ENCODE measurements around the gene COL8A1.

GRCh38 chr3:99768808-99769501 is 130.6 kb downstream of the COL8A1 start:
- TF ChIP-seq SIN3A (IDR thresholded peaks at IDR 0.05; ENCODE audit: borderline replicate concordance, insufficient read depth, low read depth, low read length) (no peak), CTCF (IDR thresholded peaks at IDR 0.05) (no peak), POLR2AphosphoS5 (IDR thresholded peaks at IDR 0.05; ENCODE audit: low read depth, low read length) (no peak), TCF7L2 (IDR thresholded peaks at IDR 0.05; ENCODE audit: low read depth, low read length) (no peak)

All from Panc1 (cell line).